K562 (cell line): ENCODE data around the gene AGPAT2. TPM values are rescaled to one million over a fixed set of nuclear protein-coding genes. Genes with fewer than 3 reads are reported as not detected.
A peak's percentile ranks its signal among the peaks of the same experiment; 100 is the strongest.

Experiments
- BMI1 ChIP-seq: fragments of 150-350 bp; IDR thresholded peaks from 2 replicates; pipeline ENCODE4 v1.6.1; 2014; ENCODE audit warnings: low read length
- ESRRA ChIP-seq: fragments of 450-650 bp; IDR thresholded peaks from 2 replicates; pipeline ENCODE4 v1.6.1; 2014; ENCODE audit warnings: low read depth, mild to moderate bottlenecking, moderate library complexity, borderline replicate concordance
- HOXB6 ChIP-seq: fragments of 250-450 bp; sonication (Bioruptor Pico); IDR thresholded peaks from 2 replicates; pipeline ENCODE4 v1.5.1; 2022; ENCODE audit warnings: mild to moderate bottlenecking, borderline replicate concordance
- MEF2D ChIP-seq: conservative IDR thresholded peaks from 2 replicates; pipeline ENCODE4 v1.6.1; 2016; ENCODE audit warnings: low read depth, missing genetic modification characterization, missing compliant biosample characterization
- MTF1 ChIP-seq: fragments of 250-450 bp; sonication (Bioruptor Pico); IDR thresholded peaks from 2 replicates; pipeline ENCODE4 v1.9.0; 2021; ENCODE audit warnings: moderate library complexity, mild to moderate bottlenecking, inconsistent platforms, borderline replicate concordance
- POLR2G ChIP-seq: fragments of 200-400 bp; formaldehyde crosslinking; IDR thresholded peaks from 2 replicates; pipeline ENCODE4 v1.6.1; 2017; ENCODE audit warnings: low read depth, mild to moderate bottlenecking, antibody characterized with exemption, low read length, moderate library complexity
- U2AF1 ChIP-seq: fragments of 200-400 bp; formaldehyde crosslinking; optimal IDR thresholded peaks from 2 replicates; pipeline ENCODE3; 2017; ENCODE audit warnings: mild to moderate bottlenecking, low read depth, low read length, moderate library complexity
- ZNF695 ChIP-seq: fragments of 450-650 bp; formaldehyde crosslinking; IDR thresholded peaks from 2 replicates; pipeline ENCODE4 v1.4.0; 2020; ENCODE audit warnings: mild to moderate bottlenecking, moderate library complexity
- polyA plus RNA-seq, 8 experiments: library from polyadenylated mRNA; depleted of rRNA in 4 of 8; stranded (reverse) in 5 of 8; unstranded in 3 of 8; fragments of >200 nt; fragmentation: Nextera tagmentation in 2 of 8; fragmentation: Illumina TruSeq in 1 of 8; extraction: Ambion mirVana in 2 of 8; extraction: Trizol in 1 of 8; gene quantifications; 2 replicates each; pipeline versions ENCODE4 v1.2.1 to v1.2.3, GENCODE V29; 2011 to 2014; ENCODE audit warnings: inconsistent platforms in 1 of 8, missing spikeins in 1 of 8
- total RNA-seq, 7 experiments: library from RNA; depleted of rRNA in 6 of 7; stranded (reverse); fragments of >200 nt in 6 of 7; fragmentation: Illumina TruSeq in 2 of 7; extraction: Trizol in 2 of 7; gene quantifications; 2 replicates each; pipeline versions ENCODE4 v1.2.1 to v1.2.3, GENCODE V29; 2011 to 2021; ENCODE audit warnings: low replicate concordance in 1 of 7
- TF ChIP-seq, protein P1 (sequence below): fragments of 250-450 bp; sonication (Bioruptor Pico); IDR thresholded peaks from 2 replicates; pipeline ENCODE4 v1.5.0; 2021; ENCODE audit warnings: mild to moderate bottlenecking, moderate library complexity
- TF ChIP-seq, protein P2 (sequence below): fragments of 450-650 bp; formaldehyde crosslinking; conservative IDR thresholded peaks from 2 replicates; pipeline ENCODE4 v1.4.0; 2022; ENCODE audit warnings: mild to moderate bottlenecking, missing genetic modification characterization
- TF ChIP-seq, protein P3 (sequence below): fragments of 250-450 bp; sonication (Bioruptor Pico); IDR thresholded peaks from 2 replicates; pipeline ENCODE4 v1.4.0; 2020
- TF ChIP-seq, protein P4 (sequence below): sonication (generic); formaldehyde crosslinking; IDR thresholded peaks from 2 replicates; pipeline ENCODE4 v1.8.1; 2023; ENCODE audit warnings: mild to moderate bottlenecking, missing genetic modification reagents
- TF ChIP-seq, protein P5 (sequence below), 3 experiments: IDR thresholded peaks in 2 of 3; conservative IDR thresholded peaks in 1 of 3; 2 replicates each; pipeline ENCODE4 v1.5.1; 2011 to 2012; ENCODE audit warnings: low read length in 3 of 3, mild to moderate bottlenecking in 3 of 3, control low read depth in 2 of 3, improper control_type of control experiment in 1 of 3, inconsistent platforms in 1 of 3, low read depth in 1 of 3, mixed read lengths in 1 of 3, moderate library complexity in 1 of 3; ENCODE audit not compliant: insufficient read depth in 2 of 3

Gene AGPAT2
- total and polyA plus RNA-seq, 9 of the 15 experiments (the other 6 are each of a cell fraction or from before 2014, with no cell fraction given), result 0.13 to 54.5 (median 23.9) TPM

DNA sequence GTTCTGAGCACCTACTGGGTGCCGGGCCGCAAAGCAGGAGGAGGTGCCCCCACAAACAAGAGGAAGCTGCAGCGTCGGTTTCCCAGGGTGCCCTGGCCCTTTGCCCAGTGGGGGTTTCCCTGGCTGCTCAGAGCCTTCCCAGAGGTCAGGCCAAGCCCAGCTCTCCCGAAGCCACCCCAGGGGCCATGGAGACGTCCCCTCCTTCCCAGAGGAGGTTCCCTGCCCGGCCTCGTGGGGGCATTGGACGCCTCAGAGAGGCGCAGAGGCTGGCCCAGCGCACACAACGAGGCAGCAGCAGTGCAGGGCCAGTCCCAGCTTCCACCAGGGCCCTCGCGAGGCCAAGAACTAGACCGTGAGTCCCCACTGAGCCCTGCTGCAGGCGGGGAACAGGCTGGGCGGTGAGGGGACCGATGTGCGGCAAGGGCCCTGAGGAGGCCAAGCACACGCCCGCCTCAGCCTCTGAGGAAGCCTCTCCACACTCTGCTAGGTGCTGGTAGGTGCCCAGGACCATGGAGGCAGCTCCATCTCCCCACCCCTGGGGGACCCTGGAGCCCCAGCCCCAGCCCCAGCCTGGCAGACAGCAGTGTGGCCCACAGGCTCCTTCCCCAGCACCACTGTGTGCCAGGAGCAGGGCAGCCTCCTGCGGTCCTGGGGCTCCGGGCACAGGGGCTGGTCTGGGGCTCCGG is 32.1 kb upstream of the AGPAT2 start (continued):
- TF ChIP-seq, protein P1, sequence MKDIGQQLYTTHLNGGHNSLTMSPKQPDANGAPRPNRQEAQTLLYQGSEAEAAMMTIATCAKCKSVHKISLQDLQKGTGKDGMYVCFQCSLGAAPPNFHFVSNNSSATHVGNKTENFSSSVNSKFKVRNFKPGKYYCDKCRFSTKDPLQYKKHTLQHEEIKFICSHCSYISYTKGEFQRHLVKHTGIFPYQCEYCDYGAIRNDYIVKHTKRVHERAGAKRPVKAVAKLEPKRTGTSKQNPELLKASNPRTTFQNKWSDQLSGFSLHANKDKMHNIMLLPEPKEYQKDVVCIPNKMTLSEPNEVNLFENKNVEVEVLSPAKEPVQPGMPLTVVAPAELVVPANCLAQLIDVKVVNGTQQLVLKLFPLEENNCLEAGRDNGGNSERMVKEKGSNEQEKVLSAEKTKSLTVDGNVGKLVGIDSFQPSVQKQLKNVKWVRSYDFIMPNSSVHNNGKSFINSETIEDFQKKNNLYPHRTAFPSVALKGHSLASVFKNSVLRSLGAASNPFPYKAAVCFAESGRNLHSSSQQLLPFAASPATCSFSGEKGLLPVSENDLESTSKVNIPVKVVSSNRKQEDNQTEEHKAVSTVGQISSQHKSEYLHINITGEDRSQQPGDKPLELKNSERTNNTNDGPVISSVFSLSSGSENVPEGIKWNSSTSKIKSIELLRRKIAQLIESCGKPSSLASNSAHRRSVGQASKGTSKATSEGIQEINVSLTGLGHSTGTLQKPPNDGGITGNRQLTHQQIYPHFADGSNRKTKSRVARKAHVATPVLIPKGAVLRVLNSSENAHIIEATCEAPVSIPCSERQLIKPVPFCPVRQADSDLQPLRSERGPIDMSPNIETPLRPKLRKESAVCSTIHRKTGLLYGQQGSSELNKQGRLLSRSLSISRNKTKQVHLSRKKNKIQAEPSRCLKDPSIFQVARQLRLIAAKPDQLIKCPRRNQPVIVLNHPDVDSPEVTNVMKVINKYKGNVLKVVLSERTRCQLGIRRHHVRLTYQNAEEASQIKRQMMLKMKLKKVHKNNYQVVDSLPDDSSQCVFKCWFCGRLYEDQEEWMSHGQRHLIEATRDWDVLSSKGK, result no peak
- TF ChIP-seq, protein P2, sequence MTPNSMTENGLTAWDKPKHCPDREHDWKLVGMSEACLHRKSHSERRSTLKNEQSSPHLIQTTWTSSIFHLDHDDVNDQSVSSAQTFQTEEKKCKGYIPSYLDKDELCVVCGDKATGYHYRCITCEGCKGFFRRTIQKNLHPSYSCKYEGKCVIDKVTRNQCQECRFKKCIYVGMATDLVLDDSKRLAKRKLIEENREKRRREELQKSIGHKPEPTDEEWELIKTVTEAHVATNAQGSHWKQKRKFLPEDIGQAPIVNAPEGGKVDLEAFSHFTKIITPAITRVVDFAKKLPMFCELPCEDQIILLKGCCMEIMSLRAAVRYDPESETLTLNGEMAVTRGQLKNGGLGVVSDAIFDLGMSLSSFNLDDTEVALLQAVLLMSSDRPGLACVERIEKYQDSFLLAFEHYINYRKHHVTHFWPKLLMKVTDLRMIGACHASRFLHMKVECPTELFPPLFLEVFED (CRISPR knock-in tag), result no peak
- TF ChIP-seq, protein P3, sequence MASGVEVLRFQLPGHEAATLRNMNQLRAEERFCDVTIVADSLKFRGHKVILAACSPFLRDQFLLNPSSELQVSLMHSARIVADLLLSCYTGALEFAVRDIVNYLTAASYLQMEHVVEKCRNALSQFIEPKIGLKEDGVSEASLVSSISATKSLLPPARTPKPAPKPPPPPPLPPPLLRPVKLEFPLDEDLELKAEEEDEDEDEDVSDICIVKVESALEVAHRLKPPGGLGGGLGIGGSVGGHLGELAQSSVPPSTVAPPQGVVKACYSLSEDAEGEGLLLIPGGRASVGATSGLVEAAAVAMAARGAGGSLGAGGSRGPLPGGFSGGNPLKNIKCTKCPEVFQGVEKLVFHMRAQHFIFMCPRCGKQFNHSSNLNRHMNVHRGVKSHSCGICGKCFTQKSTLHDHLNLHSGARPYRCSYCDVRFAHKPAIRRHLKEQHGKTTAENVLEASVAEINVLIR (CRISPR knock-in tag), result no peak
- TF ChIP-seq ESRRA, result no peak
- TF ChIP-seq POLR2G, result peak; percentile 68; the same call in 1 of the 2 replicates
- no peak for TF ChIP-seq MEF2D (tag)
- TF ChIP-seq BMI1, result no peak
- TF ChIP-seq U2AF1, result no peak
- TF ChIP-seq, protein P4, sequence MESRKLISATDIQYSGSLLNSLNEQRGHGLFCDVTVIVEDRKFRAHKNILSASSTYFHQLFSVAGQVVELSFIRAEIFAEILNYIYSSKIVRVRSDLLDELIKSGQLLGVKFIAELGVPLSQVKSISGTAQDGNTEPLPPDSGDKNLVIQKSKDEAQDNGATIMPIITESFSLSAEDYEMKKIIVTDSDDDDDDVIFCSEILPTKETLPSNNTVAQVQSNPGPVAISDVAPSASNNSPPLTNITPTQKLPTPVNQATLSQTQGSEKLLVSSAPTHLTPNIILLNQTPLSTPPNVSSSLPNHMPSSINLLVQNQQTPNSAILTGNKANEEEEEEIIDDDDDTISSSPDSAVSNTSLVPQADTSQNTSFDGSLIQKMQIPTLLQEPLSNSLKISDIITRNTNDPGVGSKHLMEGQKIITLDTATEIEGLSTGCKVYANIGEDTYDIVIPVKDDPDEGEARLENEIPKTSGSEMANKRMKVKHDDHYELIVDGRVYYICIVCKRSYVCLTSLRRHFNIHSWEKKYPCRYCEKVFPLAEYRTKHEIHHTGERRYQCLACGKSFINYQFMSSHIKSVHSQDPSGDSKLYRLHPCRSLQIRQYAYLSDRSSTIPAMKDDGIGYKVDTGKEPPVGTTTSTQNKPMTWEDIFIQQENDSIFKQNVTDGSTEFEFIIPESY (CRISPR knock-in tag), result peak; percentile 63; the same call in 1 of the 2 replicates
- no peak for TF ChIP-seq HOXB6 (CRISPR knock-in tag)
- TF ChIP-seq ZNF695, result no peak
- TF ChIP-seq, protein P5, sequence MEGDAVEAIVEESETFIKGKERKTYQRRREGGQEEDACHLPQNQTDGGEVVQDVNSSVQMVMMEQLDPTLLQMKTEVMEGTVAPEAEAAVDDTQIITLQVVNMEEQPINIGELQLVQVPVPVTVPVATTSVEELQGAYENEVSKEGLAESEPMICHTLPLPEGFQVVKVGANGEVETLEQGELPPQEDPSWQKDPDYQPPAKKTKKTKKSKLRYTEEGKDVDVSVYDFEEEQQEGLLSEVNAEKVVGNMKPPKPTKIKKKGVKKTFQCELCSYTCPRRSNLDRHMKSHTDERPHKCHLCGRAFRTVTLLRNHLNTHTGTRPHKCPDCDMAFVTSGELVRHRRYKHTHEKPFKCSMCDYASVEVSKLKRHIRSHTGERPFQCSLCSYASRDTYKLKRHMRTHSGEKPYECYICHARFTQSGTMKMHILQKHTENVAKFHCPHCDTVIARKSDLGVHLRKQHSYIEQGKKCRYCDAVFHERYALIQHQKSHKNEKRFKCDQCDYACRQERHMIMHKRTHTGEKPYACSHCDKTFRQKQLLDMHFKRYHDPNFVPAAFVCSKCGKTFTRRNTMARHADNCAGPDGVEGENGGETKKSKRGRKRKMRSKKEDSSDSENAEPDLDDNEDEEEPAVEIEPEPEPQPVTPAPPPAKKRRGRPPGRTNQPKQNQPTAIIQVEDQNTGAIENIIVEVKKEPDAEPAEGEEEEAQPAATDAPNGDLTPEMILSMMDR (IDR thresholded peaks at IDR 0.05 in 2 of 3, conservative IDR thresholded peaks at IDR 0.05 in 1 of 3; ENCODE audit: insufficient read depth in 2 of 3, low read depth in 1 of 3, low read length in 3 of 3), result 0 out of 6 replicates have a peak, but pooled peaks of 2 of the 3 experiments have one; percentile 6 to 12
- TF ChIP-seq MTF1 (CRISPR knock-in tag), result no peak
